NOMO-1 (cell line): ENCODE measurements around the gene CD1B.
"Not testable (repeated sequence)": the region's sequence is repeated elsewhere in the genome, so short reads cannot be mapped to it uniquely, and the experiment has no call there.

Experiments used
- DNase-seq, 2 experiments: peaks; one replicate each; lab custom pipeline; 2025; ENCODE audit not compliant: unreplicated experiment in 2 of 2; lab: John Stamatoyannopoulos, UW

The CD1B gene

DNA sequence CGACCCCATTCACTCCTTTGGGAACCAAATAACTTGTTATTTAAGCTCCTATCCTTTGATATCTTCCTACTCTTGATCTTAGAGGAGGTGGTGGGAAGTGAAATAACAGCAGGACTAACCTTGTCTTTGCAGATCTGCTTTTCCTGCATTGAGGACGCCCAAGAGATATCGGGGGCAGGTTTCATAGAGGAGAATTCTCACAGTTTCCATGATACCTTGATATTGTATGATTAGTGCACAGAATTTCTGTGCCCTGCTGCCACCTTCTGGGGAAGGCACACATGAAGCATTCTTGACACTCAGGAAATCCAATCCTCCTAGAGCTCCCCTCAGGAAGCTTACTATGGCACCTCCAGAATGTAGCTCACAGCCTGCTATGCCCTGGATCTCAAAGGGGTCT is 1.6 kb downstream of the CD1B start:
- peak in 1 of 2 experiments; percentile 18 for DNase-seq

DNA sequence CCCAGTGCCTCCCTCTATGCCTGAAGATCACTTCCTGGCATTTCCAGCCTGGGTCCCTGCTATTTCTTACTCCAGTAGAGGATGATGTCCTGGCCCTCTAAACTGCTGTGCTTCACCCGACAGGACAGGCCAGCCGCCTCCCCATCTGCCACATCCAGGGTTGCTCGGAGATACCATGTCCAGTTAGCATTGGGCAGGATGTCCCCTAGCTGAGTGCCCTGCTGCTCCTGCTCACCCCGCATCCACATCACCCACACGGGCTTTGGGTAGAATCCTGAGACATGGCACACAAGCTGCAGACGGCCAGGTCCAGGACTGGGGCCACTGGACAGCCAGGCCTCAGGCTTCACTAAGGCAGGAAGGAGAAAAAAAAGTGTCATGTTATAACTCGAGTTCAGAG is 2.0 kb downstream of the CD1B start:
- DNase-seq = no peak

- peak in 1 of 2 experiments; percentile 15 for DNase-seq
These were observed 2.9 kb downstream of the CD1B start for GRCh38 chr1:158328426-158328825.

GRCh38 chr1:158327481-158327880 is 3.9 kb downstream of the CD1B start:
- DNase-seq = no peak

DNA sequence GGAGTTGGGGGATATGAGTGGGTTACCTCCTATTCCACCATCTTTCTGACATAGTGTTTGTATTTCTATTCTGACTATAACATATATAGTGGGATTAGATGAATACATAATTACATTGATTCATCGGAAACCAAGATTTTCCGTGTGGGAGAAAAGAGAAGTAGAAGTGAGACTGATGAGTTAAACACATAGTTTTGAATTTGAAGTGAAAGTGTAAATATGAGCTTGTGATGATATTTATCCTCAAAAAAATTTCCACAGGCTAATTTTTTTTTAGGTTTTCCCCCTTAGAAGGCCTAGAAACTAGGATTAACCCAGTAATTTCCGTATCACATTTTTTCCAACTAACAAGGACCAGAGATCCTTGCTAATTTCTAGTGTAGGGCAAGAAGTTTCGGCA is 6.9 kb downstream of the CD1B start:
- peak in 1 of 2 experiments; percentile 53 for DNase-seq

DNA sequence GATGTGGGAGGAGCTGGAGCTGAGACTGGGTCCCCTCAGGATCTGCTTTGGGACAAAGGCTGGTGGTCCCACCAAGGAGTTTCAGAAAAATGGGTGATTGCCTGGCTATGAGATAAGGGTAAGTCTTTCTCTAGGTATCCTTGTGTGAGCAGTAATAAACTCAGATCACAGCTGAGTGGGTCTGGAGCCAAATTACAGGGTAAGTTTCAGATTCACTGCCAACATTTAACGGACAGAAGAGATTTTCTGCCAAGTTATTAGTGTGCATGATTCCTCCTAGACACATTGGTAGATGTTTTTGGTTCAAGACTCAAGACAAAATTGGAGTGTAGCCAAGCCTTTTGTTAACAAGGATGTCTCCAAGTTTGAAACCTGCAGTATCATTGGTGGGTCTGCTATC is 7.5 kb downstream of the CD1B start:
- no peak for DNase-seq

DNA sequence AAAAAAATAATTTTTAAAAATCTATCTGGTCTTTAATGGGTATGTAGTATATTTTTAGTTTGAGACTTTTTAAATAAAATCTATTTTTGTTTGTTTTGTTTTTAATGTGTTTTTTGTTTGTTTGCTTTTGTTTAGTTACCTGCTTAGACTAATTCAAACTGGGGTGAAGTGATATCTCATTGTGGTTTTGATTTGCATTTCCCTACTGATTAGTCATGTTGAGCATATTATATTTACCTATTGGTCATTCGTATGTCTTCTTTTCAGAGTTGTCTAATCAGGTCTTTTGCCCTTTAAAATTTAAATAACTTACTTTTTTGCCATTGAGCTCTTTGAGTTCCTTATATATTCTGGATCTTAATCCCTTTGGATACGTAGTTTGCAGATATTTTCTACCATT is 20.3 kb downstream of the CD1B start:
- DNase-seq = no peak

GRCh38 chr1:158310623-158311022 is 20.7 kb downstream of the CD1B start:
- no peak for DNase-seq

DNA sequence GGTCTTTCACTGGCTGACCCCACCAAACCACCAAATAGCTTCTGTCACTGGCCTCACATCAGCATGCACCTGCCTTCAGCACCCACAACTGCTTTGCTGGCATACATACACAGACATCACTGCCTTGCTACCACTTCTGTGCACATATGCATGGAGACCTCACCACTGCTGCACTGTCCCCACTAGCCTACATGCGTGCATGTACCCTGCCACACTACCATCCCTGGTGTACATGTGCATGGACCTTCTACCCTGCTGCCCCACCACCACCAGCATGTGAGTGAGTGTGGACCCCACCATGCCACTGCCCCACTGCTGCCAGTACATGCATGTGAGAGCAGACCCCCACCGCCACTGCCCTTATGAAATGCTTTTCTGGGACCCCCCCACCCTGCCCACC is 35.5 kb downstream of the CD1B start:
- no peak for DNase-seq

- peak; percentile 16 to 37 for DNase-seq
These were observed 40.9 kb downstream of the CD1B start for GRCh38 chr1:158290321-158290844.

DNA sequence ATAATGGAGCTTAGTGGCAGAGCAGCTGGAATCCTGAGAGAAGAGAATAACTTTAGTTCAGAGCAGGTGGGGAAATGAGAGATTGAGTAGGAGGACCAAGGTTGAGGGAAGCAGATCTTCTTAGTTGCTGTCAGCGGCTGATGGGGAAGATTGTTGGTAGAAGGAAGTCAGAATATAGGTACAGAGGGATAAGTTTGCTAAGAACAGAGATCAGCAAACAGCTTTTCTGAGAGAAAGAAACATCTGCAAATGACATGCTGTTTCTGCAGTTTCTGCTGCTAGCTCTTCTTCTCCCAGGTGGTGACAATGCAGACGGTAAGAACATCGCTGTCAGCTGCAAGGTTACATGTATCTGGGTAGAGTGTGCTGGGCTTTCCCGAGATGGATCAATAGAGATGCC is 41.5 kb downstream of the CD1B start, which contains the start of gene CD1C:
TSS of gene CD1C (plus strand) at position 113 of the 400 bp plus-strand sequence. CDS start at position 255, 142 bp downstream.
- DNase-seq = no peak

GRCh38 chr1:158286941-158287346 is 44.4 kb downstream of the CD1B start:
- DNase-seq = peak in 1 of 2 experiments; percentile 9

GRCh38 chr1:158286487-158286886 is 44.8 kb downstream of the CD1B start:
- DNase-seq = no peak

DNA sequence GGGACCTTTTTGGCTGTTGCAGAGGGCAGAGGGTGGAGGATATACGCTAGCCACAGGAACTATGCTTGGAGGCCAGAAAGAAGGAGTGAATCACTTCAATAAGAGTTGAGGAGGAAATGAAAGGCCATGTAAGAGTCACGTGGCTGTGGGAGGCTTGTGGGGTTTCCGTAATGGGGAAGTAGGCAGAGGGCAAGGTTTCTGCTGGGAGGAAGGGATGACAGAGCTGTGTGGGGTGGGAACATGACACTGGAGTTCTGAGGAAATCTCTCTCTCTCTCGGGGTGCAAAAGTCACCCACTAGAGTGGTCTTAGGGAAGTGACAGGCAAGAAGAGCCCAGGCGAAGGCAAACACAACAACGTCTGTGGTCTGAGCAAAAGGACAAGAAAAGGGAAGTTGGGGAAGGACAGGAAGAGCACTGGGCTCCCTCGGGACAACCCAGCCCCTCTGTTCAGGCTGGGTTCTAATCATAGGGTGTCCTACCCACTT is 45.5 kb downstream of the CD1B start:
- peak; percentile 95 to 96 for DNase-seq

DNA sequence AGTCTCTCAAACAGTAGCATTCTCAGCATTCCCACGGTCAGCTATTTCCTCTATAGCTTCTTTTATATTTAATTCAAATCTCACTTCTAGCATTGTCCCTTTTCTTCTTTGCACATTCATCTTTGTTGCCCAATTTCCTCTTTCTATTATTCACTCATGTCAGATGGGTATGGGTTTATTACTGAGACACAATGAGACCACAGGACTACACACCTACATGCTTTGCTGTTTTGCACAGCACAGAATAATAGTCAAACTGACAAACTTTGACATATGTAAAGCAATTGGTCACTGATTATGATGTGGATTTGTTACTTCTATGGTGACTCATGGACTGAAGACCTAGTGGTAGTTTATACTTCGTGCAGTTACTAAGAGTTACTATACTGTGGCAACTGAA is 47.4 kb downstream of the CD1B start:
- DNase-seq = peak; percentile 36 to 78

DNA sequence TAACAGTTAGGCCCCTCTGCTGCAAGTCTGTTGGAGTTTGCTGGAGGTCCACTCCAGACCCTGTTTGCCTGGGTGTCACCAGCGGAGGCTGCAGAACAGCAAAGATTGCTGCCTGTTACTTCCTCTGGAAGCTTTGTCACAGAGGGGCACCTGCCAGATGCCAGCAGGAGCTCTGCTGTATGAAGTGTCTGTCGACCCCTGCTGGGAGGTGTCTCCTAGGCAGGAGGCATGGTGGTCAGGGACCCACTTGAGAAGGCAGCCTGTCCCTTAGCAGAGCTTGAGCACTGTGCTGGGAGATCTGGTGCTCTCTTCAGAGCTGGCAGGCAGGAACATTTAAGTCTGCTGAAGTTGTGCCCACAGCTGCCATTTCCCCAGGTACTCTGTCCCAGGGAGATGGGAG is 48.9 kb downstream of the CD1B start:
- not testable (repeated sequence) for DNase-seq
